ENCODE measurements around the gene PCSK2. TPM values are rescaled to one million over a fixed set of nuclear protein-coding genes. Genes with fewer than 3 reads are reported as not detected.

The PCSK2 gene
- total RNA-seq, 1 experiment from 2014 or later = not detected

GRCh38 chr20:17524560-17524959 is 297.7 kb downstream of the PCSK2 start:
- intact Hi-C loops (cut with micrococcal nuclease) = no loop called here
- no TSS peak for BruUV-seq (replicated peaks)
- Mint-ChIP-seq H3K36me3 (ENCODE audit: insufficient read depth, unreplicated experiment) (no peaks in the 10 kb centered on the region), H3K27me3 (ENCODE audit: insufficient read depth, unreplicated experiment) (no peaks in the 10 kb centered on the region), H3K4me1 (ENCODE audit: insufficient read depth, unreplicated experiment) (peaks cover 6% of the 10 kb centered on the region), H3K4me3 (ENCODE audit: unreplicated experiment) (no peak overlapping the region), H3K9me3 (ENCODE audit: unreplicated experiment) (no peaks in the 10 kb centered on the region), H3K27ac (ENCODE audit: low read depth, unreplicated experiment) (no peak overlapping the region)
- POLR2A ChIA-PET = interaction anchor here (0.5 to 2.5 kb wide), 4 partner anchors 11 to 347 kb away, joined by 3 to 9 read pairs (median 4); no protein-coding TSS in a partner anchor
- TF ChIP-seq, protein P1, sequence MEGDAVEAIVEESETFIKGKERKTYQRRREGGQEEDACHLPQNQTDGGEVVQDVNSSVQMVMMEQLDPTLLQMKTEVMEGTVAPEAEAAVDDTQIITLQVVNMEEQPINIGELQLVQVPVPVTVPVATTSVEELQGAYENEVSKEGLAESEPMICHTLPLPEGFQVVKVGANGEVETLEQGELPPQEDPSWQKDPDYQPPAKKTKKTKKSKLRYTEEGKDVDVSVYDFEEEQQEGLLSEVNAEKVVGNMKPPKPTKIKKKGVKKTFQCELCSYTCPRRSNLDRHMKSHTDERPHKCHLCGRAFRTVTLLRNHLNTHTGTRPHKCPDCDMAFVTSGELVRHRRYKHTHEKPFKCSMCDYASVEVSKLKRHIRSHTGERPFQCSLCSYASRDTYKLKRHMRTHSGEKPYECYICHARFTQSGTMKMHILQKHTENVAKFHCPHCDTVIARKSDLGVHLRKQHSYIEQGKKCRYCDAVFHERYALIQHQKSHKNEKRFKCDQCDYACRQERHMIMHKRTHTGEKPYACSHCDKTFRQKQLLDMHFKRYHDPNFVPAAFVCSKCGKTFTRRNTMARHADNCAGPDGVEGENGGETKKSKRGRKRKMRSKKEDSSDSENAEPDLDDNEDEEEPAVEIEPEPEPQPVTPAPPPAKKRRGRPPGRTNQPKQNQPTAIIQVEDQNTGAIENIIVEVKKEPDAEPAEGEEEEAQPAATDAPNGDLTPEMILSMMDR (IDR thresholded peaks at IDR 0.05; ENCODE audit: unreplicated experiment) = no peak
- CTCF ChIA-PET = interaction anchor here (0.9 to 3.3 kb wide), 4 partner anchors 11 to 124 kb away, joined by 3 to 10 read pairs (median 7); no protein-coding TSS in a partner anchor
- no peak for DNase-seq (ENCODE audit: unreplicated experiment)

- CTCF ChIA-PET = interaction anchor here (0.9 to 3.3 kb wide), 2 partner anchors 20 to 95 kb away, joined by 4 to 10 read pairs; no protein-coding TSS in a partner anchor
- Mint-ChIP-seq H3K4me3 (ENCODE audit: unreplicated experiment) (no peak overlapping the region), H3K27me3 (ENCODE audit: insufficient read depth, unreplicated experiment) (no peaks in the 10 kb centered on the region), H3K36me3 (ENCODE audit: insufficient read depth, unreplicated experiment) (no peaks in the 10 kb centered on the region), H3K27ac (ENCODE audit: low read depth, unreplicated experiment) (no peak overlapping the region), H3K4me1 (ENCODE audit: insufficient read depth, unreplicated experiment) (peaks cover 6% of the 10 kb centered on the region), H3K9me3 (ENCODE audit: unreplicated experiment) (no peaks in the 10 kb centered on the region)
- BruUV-seq (replicated peaks) = no TSS peak
- intact Hi-C loops (cut with micrococcal nuclease) = no loop called here
- POLR2A ChIA-PET = interaction anchor here (0.8 to 2.5 kb wide), 3 partner anchors 12 to 442 kb away, joined by 3 to 9 read pairs (median 6); no protein-coding TSS in a partner anchor
- TF ChIP-seq, protein P1 (IDR thresholded peaks at IDR 0.05; ENCODE audit: unreplicated experiment) = no peak
- no peak for DNase-seq (ENCODE audit: unreplicated experiment)
Measured at GRCh38 chr20:17525132-17525531, 298.3 kb downstream of the PCSK2 start.

DNA sequence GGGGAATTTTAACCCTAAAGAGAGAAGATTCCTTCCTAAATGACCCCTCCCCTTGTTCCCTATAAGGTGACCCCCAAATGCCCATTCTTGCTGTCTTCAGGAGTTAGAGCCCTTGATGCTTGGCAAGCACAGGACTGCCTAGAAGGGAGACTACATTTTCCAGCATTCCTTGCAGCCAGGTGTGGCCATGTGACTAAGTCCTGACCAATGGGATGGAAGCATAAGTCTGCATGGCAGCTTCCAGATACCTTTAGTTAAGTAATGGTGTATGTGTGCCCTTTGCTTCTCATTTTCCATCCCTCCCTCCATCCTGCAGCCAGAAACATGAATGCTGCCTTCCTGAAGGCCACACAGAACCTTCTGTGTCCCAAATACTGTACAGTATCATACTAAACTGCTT is 298.8 kb downstream of the PCSK2 start:
- H3K27me3 Mint-ChIP-seq (ENCODE audit: insufficient read depth, unreplicated experiment) = no peaks in the 10 kb centered on the region
- intact Hi-C loops (cut with micrococcal nuclease) = no loop called here
- H3K4me1 Mint-ChIP-seq (ENCODE audit: insufficient read depth, unreplicated experiment) = peaks cover 2% of the 10 kb centered on the region
- no peak overlapping the region for H3K27ac Mint-ChIP-seq (ENCODE audit: low read depth, unreplicated experiment)
- no peaks in the 10 kb centered on the region for H3K36me3 Mint-ChIP-seq (ENCODE audit: insufficient read depth, unreplicated experiment)
- no peak overlapping the region for H3K4me3 Mint-ChIP-seq (ENCODE audit: unreplicated experiment)
- TF ChIP-seq, protein P1 (IDR thresholded peaks at IDR 0.05; ENCODE audit: unreplicated experiment) = no peak
- H3K9me3 Mint-ChIP-seq (ENCODE audit: unreplicated experiment) = no peaks in the 10 kb centered on the region
- DNase-seq (ENCODE audit: unreplicated experiment) = peak; percentile 48
- BruUV-seq (replicated peaks) = no TSS peak
- POLR2A ChIA-PET = interaction anchor here (2.3 to 2.5 kb wide), 2 partner anchors 12 to 442 kb away, joined by 6 to 9 read pairs; no protein-coding TSS in a partner anchor
- CTCF ChIA-PET = interaction anchor here (0.9 to 3.3 kb wide), 2 partner anchors 21 to 94 kb away, joined by 4 to 10 read pairs; no protein-coding TSS in a partner anchor

- no TSS peak for BruUV-seq (replicated peaks)
- DNase-seq (ENCODE audit: unreplicated experiment) = no peak
- TF ChIP-seq, protein P1 (IDR thresholded peaks at IDR 0.05; ENCODE audit: unreplicated experiment) = no peak
- Mint-ChIP-seq H3K4me1 (ENCODE audit: insufficient read depth, unreplicated experiment) (no peaks in the 10 kb centered on the region), H3K9me3 (ENCODE audit: unreplicated experiment) (no peaks in the 10 kb centered on the region), H3K27me3 (ENCODE audit: insufficient read depth, unreplicated experiment) (no peaks in the 10 kb centered on the region), H3K4me3 (ENCODE audit: unreplicated experiment) (no peak overlapping the region), H3K36me3 (ENCODE audit: insufficient read depth, unreplicated experiment) (no peaks in the 10 kb centered on the region), H3K27ac (ENCODE audit: low read depth, unreplicated experiment) (no peak overlapping the region)
- intact Hi-C loops (cut with micrococcal nuclease) = no loop called here
- ChIA-PET POLR2A (interaction anchor here (1.1 to 5.2 kb wide), 3 partner anchors 27 to 116 kb away, joined by 3 to 55 read pairs (median 8); partner anchors contain the start of gene DSTN), CTCF (interaction anchor here (0.9 to 4.7 kb wide), 3 partner anchors 13 to 42 kb away, joined by 3 to 39 read pairs (median 26); partner anchors contain the start of gene DSTN)
Measured at GRCh38 chr20:17529586-17529985, 302.7 kb downstream of the PCSK2 start.

Data from MCF 10A (cell line).